HUES64 (cell line): ENCODE data around the gene NEGR1.

ENCODE experiments used
- H3K27ac ChIP-seq: 2 replicates; pipeline ENCODE4 v1.7.0; 2013; ENCODE audit warnings: low read depth, low read length, inconsistent platforms
- H3K27me3 ChIP-seq: 2 replicates; pipeline ENCODE4 v1.6.1; 2013; ENCODE audit warnings: mild to moderate bottlenecking, low read length; ENCODE audit not compliant: insufficient read depth
- H3K36me3 ChIP-seq: 2 replicates; pipeline ENCODE4 v1.6.1; 2013; ENCODE audit warnings: mild to moderate bottlenecking, low read length; ENCODE audit not compliant: insufficient read depth
- H3K4me1 ChIP-seq: 2 replicates; pipeline ENCODE4 v1.6.1; 2013; ENCODE audit warnings: mild to moderate bottlenecking, low read length, moderate library complexity; ENCODE audit not compliant: insufficient read depth
- H3K4me3 ChIP-seq: 2 replicates; pipeline ENCODE4 v1.5.1; 2013; ENCODE audit warnings: mild to moderate bottlenecking, low read length, moderate library complexity
- H3K9ac ChIP-seq: 2 replicates; pipeline ENCODE4 v1.6.1; 2013; ENCODE audit warnings: mild to moderate bottlenecking, low read depth, low read length
- H3K9me3 ChIP-seq: 2 replicates; pipeline ENCODE4 v1.6.1; 2013; ENCODE audit warnings: low read depth, low read length; ENCODE audit not compliant: insufficient read depth
- whole genome bisulfite sequencing: fragments of 150-250, 120-280 bp; methylation state at CpG from one replicate; pipeline ENCODE4 v1.1.7; 2013; ENCODE audit warnings: missing lambda C conversion rate; 5-methylcytosine and 5-hydroxymethylcytosine counted together

NEGR1 gene

DNA sequence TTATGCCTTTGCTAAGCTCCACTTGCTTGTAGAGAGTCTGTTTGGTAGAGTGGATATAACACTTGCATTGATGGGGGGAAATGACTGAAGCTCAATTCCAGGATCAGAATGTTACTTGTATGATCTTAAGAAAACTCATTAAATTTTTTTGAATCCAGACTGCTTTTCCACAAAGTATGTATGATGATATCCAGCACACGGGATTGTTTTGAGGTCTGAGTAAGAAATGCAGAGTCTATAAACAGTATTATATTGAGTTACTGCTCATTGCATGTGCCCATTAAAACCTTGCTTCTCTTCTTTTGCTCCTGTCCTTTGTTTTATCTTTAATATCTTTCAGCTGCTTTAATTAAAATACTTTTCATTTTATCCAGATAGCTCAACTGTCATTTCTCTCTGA, 631.1 kb downstream of the NEGR1 start:
- H3K9me3 ChIP-seq = no peaks in the 10 kb centered on the region
- no peak overlapping the region for H3K4me3 ChIP-seq
- no peaks in the 10 kb centered on the region for H3K4me1 ChIP-seq
- H3K27ac ChIP-seq = no peak overlapping the region
- no peak overlapping the region for H3K9ac ChIP-seq
- no peaks in the 10 kb centered on the region for H3K36me3 ChIP-seq
- 88% methylated on average over 1 of the region's 1 CpG for WGBS
- no peaks in the 10 kb centered on the region for H3K27me3 ChIP-seq

DNA sequence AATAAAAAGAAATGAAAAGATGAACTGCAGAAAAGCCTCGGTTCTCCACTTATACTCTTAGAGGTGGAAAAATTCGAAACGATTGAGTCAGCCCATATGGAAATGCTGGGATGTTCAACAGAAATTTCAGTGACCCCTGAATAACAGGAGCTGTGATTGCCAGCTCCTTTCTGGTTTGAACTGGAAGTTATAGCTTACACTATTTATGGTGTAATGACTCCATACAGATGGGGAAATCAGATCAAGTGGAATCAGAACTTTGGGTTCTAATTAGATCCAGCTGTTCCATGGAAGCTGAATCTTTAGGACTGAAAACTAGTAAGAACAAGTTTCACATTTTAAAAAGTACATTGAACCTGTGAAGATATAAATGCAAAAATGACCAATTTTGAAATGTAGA, 632.2 kb downstream of the NEGR1 start:
- no peaks in the 10 kb centered on the region for H3K36me3 ChIP-seq
- no peak overlapping the region for H3K9ac ChIP-seq
- no peak overlapping the region for H3K4me3 ChIP-seq
- no peaks in the 10 kb centered on the region for H3K9me3 ChIP-seq
- H3K4me1 ChIP-seq = no peaks in the 10 kb centered on the region
- H3K27me3 ChIP-seq = no peaks in the 10 kb centered on the region
- no peak overlapping the region for H3K27ac ChIP-seq
- WGBS = 95% methylated on average over 3 of the region's 3 CpGs

DNA sequence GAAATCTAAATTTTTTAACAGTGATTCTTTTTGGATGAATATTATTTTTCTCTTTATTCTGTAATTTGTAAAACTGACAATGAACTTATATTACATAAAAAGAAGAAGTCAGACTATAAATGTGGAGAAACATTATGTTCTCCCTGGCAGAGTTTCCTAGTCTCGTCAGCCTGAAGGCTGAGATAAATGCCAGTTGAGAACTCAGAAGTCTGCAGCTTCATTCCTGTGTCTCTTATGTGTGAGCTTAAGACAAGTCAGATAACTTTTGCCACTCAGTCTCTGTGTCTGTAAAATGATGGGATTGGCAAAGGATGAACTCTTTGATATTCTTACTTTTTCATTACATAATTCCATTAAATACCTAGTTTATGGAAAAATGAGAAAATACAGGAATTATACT, 632.7 kb downstream of the NEGR1 start:
- H3K4me3 ChIP-seq = no peak overlapping the region
- H3K27ac ChIP-seq = no peak overlapping the region
- H3K4me1 ChIP-seq = no peaks in the 10 kb centered on the region
- no peaks in the 10 kb centered on the region for H3K36me3 ChIP-seq
- no peaks in the 10 kb centered on the region for H3K27me3 ChIP-seq
- 79% methylated on average over 1 of the region's 1 CpG for WGBS
- H3K9me3 ChIP-seq = no peaks in the 10 kb centered on the region
- H3K9ac ChIP-seq = no peak overlapping the region

- Histone ChIP-seq H3K27me3 (no peaks in the 10 kb centered on the region), H3K4me3 (no peak overlapping the region), H3K27ac (no peak overlapping the region), H3K4me1 (no peaks in the 10 kb centered on the region), H3K9me3 (no peaks in the 10 kb centered on the region), H3K36me3 (no peaks in the 10 kb centered on the region), H3K9ac (no peak overlapping the region)
- WGBS = 70% methylated on average over 1 of the region's 1 CpG
These were observed 634.6 kb downstream of the NEGR1 start for GRCh38 chr1:71647513-71648300.

DNA sequence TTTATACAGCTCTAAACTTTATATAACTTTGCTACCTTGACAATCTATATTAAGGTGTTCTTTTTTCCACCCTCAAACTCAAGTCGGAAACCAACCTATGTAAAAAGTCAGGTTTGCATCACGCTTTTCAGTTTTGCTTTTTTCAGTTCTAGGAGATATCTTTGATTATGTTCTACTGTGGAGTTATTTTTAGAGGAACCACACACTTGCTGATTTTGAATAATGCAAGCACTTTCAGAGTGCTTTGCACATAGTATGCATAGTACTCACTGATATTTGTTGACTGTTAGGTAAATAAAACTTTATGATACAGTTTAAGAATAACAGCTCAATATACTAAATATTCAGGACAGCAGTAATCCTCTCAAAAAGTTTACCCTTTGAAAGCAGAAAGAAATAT, 637.3 kb downstream of the NEGR1 start:
- whole genome bisulfite sequencing = 96% methylated on average over 2 of the region's 2 CpGs
- H3K27ac ChIP-seq = no peak overlapping the region
- no peaks in the 10 kb centered on the region for H3K4me1 ChIP-seq
- H3K4me3 ChIP-seq = no peak overlapping the region
- H3K9me3 ChIP-seq = no peaks in the 10 kb centered on the region
- no peak overlapping the region for H3K9ac ChIP-seq
- no peaks in the 10 kb centered on the region for H3K36me3 ChIP-seq
- no peaks in the 10 kb centered on the region for H3K27me3 ChIP-seq

GRCh38 chr1:71641903-71642302, 640.4 kb downstream of the NEGR1 start:
- Histone ChIP-seq H3K4me1 (no peaks in the 10 kb centered on the region), H3K9ac (no peak overlapping the region), H3K9me3 (no peaks in the 10 kb centered on the region), H3K27me3 (no peaks in the 10 kb centered on the region), H3K27ac (no peak overlapping the region), H3K4me3 (no peak overlapping the region), H3K36me3 (no peaks in the 10 kb centered on the region)
- WGBS = 95% methylated on average over 3 of the region's 3 CpGs

DNA sequence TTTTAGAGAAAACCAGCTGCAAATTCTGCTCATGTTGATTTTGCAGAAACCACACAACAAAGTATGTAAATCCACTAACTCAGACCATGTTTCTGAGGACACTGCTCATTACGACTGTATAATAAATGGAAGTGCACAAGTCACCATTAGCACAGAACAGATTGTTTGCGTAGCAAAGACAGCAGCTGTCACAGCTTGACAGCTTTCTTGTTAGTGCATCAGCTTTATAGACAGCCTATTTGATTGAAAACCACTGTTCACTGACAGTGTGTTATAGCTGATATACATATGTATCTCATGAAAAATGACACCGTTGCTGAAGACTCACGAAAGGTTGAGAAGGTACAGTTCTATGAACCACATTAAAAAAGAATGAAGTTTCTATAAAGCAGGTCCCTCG, 641.3 kb downstream of the NEGR1 start:
- no peaks in the 10 kb centered on the region for H3K9me3 ChIP-seq
- H3K27ac ChIP-seq = no peak overlapping the region
- H3K4me3 ChIP-seq = no peak overlapping the region
- no peak overlapping the region for H3K9ac ChIP-seq
- H3K36me3 ChIP-seq = no peaks in the 10 kb centered on the region
- WGBS = 95% methylated on average over 5 of the region's 5 CpGs
- H3K27me3 ChIP-seq = no peaks in the 10 kb centered on the region
- H3K4me1 ChIP-seq = no peaks in the 10 kb centered on the region

- no peak overlapping the region for H3K27ac ChIP-seq
- H3K9me3 ChIP-seq = no peaks in the 10 kb centered on the region
- no peak overlapping the region for H3K9ac ChIP-seq
- 89% methylated on average over 3 of the region's 3 CpGs for WGBS
- no peaks in the 10 kb centered on the region for H3K4me1 ChIP-seq
- H3K36me3 ChIP-seq = no peaks in the 10 kb centered on the region
- no peak overlapping the region for H3K4me3 ChIP-seq
- H3K27me3 ChIP-seq = no peaks in the 10 kb centered on the region
These were observed 642.2 kb downstream of the NEGR1 start for GRCh38 chr1:71640116-71640515.

DNA sequence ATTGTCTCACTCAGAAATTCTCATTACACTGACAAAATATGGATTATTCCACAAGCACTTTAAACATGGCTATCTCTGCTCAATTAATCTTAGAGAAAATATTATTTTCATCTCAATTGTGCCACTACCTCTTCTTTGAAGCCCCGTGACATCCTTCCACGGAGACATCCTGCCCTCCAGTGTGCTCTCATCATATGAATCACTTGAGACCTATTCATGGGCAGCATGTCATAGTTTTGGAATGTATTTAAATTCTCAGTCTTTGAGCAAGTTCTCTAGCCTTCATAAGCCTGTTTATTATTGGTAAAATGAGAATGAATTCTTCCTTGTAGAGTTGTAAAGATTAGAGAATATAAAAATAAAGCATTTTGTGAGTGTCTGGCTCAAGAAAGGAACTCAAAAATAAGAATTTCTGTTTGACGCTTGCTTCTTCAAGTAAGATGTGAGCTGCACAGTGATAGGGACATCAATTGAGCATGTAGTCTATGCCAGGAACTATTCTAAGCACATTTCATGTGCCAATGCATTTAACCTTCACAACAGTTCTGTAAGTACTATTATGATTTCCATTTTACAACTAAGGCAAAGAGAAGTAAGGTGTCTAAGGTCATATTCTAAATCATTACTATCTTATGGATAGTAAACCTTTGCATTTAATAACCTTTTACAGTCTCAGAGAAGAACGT, 644.1 kb downstream of the NEGR1 start:
- Histone ChIP-seq H3K9me3 (no peaks in the 10 kb centered on the region), H3K27ac (no peak overlapping the region), H3K4me3 (no peak overlapping the region), H3K4me1 (no peaks in the 10 kb centered on the region), H3K9ac (no peak overlapping the region), H3K27me3 (no peaks in the 10 kb centered on the region), H3K36me3 (no peaks in the 10 kb centered on the region)
- 72% methylated on average over 4 of the region's 4 CpGs for WGBS

DNA sequence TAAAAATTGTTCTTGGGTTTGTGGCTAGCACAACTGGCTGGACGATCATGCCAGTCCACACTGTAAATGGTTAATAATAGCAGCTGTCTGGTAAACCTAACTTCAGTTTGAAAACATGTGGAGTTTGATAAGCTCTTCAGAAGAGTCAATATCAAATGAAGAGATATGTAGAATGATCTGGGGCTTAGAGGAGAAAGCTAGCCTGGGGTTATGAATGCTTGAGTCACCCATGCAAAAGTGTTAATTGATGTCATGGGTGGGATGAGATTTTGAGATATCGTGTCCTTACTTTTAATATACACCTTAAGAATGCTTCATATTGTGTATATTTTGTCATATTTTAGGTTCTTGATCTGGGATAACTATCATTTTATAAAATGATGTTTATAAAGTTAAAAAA, 646.8 kb downstream of the NEGR1 start:
- Histone ChIP-seq H3K27ac (no peak overlapping the region), H3K4me3 (no peak overlapping the region), H3K27me3 (no peaks in the 10 kb centered on the region), H3K36me3 (no peaks in the 10 kb centered on the region), H3K9ac (no peak overlapping the region), H3K9me3 (no peaks in the 10 kb centered on the region), H3K4me1 (no peaks in the 10 kb centered on the region)
- 93% methylated on average over 1 of the region's 2 CpGs for WGBS

DNA sequence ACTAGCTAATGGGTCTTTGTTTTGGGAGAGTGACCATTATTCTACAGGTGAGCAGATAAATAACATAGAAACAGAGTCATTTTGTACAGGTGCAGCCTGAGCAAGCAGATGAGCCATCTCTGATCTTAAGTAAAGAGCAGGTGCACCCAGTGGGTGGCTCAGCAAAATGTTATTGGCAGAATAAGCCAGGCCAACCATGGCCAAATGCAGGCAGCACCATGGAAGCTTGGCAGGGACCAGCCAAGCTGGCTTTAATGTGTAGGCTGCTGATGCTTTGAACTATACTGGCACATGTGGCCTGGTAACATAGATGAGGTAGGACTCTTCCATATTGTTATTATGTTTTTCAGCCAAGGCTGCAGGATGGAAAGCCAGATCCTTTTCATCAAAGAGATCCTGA, 648.2 kb downstream of the NEGR1 start:
- Histone ChIP-seq H3K9ac (no peak overlapping the region), H3K27ac (no peak overlapping the region), H3K4me3 (no peak overlapping the region), H3K4me1 (no peaks in the 10 kb centered on the region), H3K9me3 (no peaks in the 10 kb centered on the region), H3K27me3 (no peaks in the 10 kb centered on the region), H3K36me3 (no peaks in the 10 kb centered on the region)
